Stomach (tissue), 4 donors: Measurements from ENCODE around the gene TRMU.

Experiments used
- CTCF ChIP-seq, 7 experiments: fragments of 450-650 bp in 4 of 7; fragments of 200-600 bp in 3 of 7; sonication (generic) in 3 of 7; IDR thresholded peaks; one replicate each; pipeline ENCODE4 v1.5.1; 2016 to 2019; ENCODE audit warnings: antibody characterized with exemption in 7 of 7, control low read depth in 2 of 7, mild to moderate bottlenecking in 1 of 7
- EP300 ChIP-seq: sonication (generic); formaldehyde crosslinking; IDR thresholded peaks from one replicate; pipeline ENCODE4 v1.6.1; 2017; ENCODE audit warnings: antibody characterized with exemption
- POLR2A ChIP-seq, 4 donors: fragments of 450-650 bp; IDR thresholded peaks; one replicate each; pipeline ENCODE4 v1.6.1; 2016; ENCODE audit warnings: antibody characterized with exemption in 4 of 4, control low read depth in 2 of 4, mild to moderate bottlenecking in 1 of 4, moderate library complexity in 1 of 4
- POLR2AphosphoS5 ChIP-seq, 3 donors: sonication (generic); formaldehyde crosslinking; IDR thresholded peaks; one replicate each; pipeline ENCODE4 v1.6.1; 2016; ENCODE audit warnings: antibody characterized with exemption in 3 of 3

- TF ChIP-seq CTCF (IDR thresholded peaks at IDR 0.05), result no peak
- TF ChIP-seq POLR2A (IDR thresholded peaks at IDR 0.05), result no peak
- no peak for TF ChIP-seq POLR2AphosphoS5 (IDR thresholded peaks at IDR 0.05)
- no peak for TF ChIP-seq EP300
Observed at GRCh38 chr22:46376111-46376510, 40.6 kb downstream of the TRMU start.
